HG02798 (cell line): ENCODE results near the gene WDPCP.

ENCODE experiments used
- ATAC-seq: cut with Tn5 transposase; IDR thresholded peaks from one replicate; pipeline ENCODE4 v1.9.1; 2021; ENCODE audit warnings: mild to moderate bottlenecking; ENCODE audit not compliant: unreplicated experiment, poor library complexity

WDPCP gene

DNA sequence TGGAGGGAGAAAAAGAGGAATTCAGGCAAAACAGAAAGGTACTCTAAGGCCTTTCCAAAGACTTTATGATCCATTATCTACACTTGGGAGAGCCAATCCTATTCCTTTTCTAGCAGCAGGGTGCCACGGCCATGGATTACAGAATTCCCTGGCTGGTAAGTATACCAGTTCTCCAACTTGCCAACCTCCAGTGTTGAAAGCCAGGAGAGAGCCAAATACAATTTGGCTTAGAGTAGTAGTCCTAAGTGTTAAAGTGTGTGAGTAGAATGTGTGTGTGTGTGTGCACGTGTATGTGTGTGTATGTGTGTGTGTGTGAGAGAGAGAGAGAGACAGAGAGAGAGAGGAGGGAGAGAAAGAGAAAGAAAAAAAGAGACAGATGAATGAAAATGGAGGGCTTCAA is 43.3 kb downstream of the WDPCP start:
- no peak for ATAC-seq

- no peak for ATAC-seq
Measured at GRCh38 chr2:63544017-63544627, 44.2 kb downstream of the WDPCP start.

DNA sequence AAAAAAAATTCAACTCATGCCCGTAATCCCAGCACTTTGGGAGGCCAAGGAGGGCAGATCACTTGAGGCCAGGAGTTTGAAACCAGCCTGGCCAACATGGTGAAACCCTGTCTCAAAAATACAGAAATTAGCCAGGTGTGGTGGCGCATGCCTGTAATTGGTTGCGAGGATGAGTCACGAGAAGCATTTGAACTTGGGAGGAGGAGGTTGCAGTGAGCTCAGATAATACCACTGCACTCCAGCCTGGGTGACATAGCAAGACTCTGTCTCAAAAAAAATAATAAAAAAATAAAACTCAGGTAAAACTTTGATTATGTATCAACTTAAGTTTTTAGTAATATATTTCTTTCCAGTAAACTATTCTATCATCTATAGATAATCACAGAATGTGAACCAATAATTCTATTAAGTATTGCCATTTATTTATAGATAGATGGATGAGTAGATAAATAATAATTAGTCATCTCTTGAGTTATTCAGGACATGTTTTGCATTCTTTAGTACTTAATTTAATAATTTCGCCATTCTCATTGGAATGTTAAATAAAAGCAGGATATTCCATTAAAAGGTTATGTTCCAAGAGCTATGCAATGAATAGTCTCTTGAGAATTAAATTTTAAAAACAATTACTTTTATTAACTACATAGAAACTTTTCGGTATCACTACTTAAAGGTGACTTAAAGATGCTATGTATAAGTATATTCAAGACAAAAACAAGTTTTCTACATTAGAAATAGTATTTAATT is 48.7 kb downstream of the WDPCP start:
- no peak for ATAC-seq

DNA sequence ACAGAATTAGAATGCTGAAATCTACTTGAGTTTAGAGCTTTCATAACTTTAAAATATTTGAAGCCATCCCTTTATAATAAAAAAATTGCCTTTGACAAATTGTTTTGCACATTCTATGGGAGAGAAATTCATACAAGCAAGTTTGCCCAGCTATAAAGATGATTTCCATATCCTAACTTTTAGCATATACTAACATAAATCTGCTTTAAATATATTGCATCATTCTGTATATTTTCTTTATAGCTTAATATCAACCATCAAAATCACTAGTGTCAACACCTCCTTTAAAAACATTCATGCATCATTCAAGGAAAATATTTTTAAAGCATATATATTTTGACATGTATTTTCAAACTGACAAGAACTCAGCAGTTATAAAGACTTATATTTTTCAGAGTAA is 49.9 kb downstream of the WDPCP start:
- no peak for ATAC-seq

GRCh38 chr2:63537306-63537705 is 51.0 kb downstream of the WDPCP start:
- ATAC-seq = no peak

GRCh38 chr2:63530704-63531279 is 57.5 kb downstream of the WDPCP start:
- no peak for ATAC-seq

DNA sequence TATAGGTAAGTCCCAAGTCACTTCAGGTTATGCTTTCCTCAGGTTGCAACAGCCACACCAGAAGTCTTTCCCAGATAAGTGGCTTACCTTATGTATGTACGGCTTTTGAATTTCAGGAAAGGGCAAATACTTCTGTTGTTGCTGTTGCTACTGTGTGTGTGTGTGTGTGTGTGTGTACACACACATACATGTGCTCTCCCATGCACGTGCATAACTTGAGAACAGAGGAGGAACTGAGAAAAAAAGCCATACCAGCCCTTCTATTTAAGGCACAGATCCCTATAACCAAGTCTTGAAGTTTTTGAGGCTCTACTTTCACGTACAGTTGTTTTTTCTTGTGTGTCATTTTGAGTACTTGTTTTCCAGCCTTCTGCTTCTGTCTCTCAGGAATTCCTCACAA is 62.4 kb downstream of the WDPCP start:
- no peak for ATAC-seq

GRCh38 chr2:63522950-63523349 is 65.3 kb downstream of the WDPCP start:
- no peak for ATAC-seq

GRCh38 chr2:63520793-63521192 is 67.5 kb downstream of the WDPCP start:
- no peak for ATAC-seq

GRCh38 chr2:63514781-63515180 is 73.5 kb downstream of the WDPCP start:
- no peak for ATAC-seq

- ATAC-seq = no peak
Measured at GRCh38 chr2:63514237-63514716, 74.0 kb downstream of the WDPCP start.

- no peak for ATAC-seq
Measured at GRCh38 chr2:63506320-63506719, 82.0 kb downstream of the WDPCP start.

DNA sequence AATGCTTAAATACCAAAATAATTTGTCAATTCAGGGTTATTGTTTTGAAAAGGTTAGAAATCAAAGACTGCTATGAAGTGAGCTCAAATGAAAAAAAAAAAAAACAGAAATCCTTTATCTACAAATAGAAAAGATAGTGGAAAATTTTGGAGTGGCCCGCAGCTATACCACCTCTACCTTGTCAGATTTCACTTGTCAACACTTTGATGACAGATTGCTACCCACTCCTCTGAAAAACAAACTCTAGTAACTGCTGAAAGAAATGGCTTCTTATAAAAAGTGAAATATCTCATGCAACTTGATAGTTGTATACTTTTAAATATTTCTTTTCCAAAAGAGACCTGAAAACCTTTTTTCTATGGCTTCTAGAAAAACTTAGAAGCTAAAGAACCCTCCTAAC is 84.5 kb downstream of the WDPCP start:
- ATAC-seq = no peak

DNA sequence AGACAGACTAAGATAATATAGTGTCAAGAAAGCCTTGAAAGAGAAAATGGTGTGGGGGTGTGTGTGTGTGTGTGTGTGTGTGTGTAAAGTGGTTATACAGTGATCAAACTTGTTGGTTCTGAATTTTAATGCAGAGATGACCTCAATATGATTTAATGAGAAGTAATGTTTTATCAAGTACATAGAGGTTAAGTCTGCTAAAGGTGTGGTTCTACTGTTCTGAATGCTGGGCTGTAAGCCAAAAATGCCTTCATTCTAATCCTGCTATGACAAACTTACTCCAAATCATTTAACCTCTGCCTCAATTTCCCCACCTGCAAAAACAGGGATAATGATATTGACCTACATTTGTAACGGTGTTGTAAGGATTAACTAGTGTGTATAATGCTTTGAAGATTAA is 87.9 kb downstream of the WDPCP start:
- ATAC-seq = no peak

- ATAC-seq = no peak
Measured at GRCh38 chr2:63497576-63497975, 90.7 kb downstream of the WDPCP start.

- no peak for ATAC-seq
Measured at GRCh38 chr2:63494968-63495367, 93.3 kb downstream of the WDPCP start.

- no peak for ATAC-seq
Measured at GRCh38 chr2:63494100-63494499, 94.2 kb downstream of the WDPCP start.

- ATAC-seq = no peak
Measured at GRCh38 chr2:63488118-63488713, 100.1 kb downstream of the WDPCP start.

GRCh38 chr2:63486861-63487290 is 101.4 kb downstream of the WDPCP start:
- no peak for ATAC-seq

GRCh38 chr2:63484901-63485300 is 103.4 kb downstream of the WDPCP start:
- no peak for ATAC-seq

DNA sequence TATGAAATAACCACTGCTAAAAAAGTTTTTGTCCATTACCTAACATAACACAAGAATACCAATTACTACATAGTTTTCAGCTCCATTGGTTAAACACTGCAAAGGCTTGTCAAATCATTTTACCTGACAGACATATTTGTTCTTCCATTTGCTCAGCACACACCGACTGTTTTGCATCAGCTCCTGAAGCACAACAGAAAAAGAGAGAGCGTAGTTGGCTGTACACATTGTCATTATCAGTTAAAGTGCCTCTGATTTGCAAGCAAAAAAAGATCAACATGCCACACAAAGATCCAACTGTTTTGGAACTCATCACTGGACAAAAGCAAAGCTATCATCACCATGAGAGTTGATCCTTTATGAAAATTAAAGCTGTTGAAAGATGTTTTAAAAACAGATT is 103.8 kb downstream of the WDPCP start:
- no peak for ATAC-seq
